CD4-positive, alpha-beta T cell (primary cell): ENCODE data around the gene TPSB2. TPM values are rescaled to one million over a fixed set of nuclear protein-coding genes. Genes with fewer than 3 reads are reported as not detected.

Experiments
- ATAC-seq: fragments of 200-7000 bp; cut with Tn5 transposase; one replicate; pipeline ENCODE4 v1.10.0; 2022; ENCODE audit warnings: mild to moderate bottlenecking; ENCODE audit not compliant: poor library complexity
- CTCF ChIA-PET: fragments of 350-600 bp; sonication (Branson Sonifier 250); formaldehyde crosslinking; loops from one replicate; lab custom pipeline; 2021; ENCODE audit warnings: antibody characterized with exemption, inconsistent platforms; lab: Charles Lee
- POLR2A ChIA-PET: fragments of 350-600 bp; sonication (Branson Sonifier 250); formaldehyde crosslinking; loops from one replicate; lab custom pipeline; 2021; ENCODE audit warnings: antibody characterized with exemption, inconsistent platforms; lab: Charles Lee
- DNase-seq, 14 experiments: peaks; one replicate each; pipeline ENCODE4 v3.0.0-alpha.2; 2013 to 2020; ENCODE audit warnings: mixed read lengths in 2 of 14
- H3K27ac ChIP-seq, 2 donors: one replicate each; pipeline versions ENCODE4 v1.5.1 to v1.7.0; 2013; ENCODE audit warnings: low read length in 2 of 2, low read depth in 1 of 2, mild to moderate bottlenecking in 1 of 2
- H3K27me3 ChIP-seq, 2 experiments: 1 replicate in 1 of 2; 2 replicates in 1 of 2; pipeline versions ENCODE4 v1.6.1 to v1.7.0; 2013; ENCODE audit warnings: low read length in 2 of 2, control low read depth in 1 of 2, mild to moderate bottlenecking in 1 of 2, moderate library complexity in 1 of 2; ENCODE audit not compliant: insufficient read depth in 2 of 2, control insufficient read depth in 1 of 2
- H3K36me3 ChIP-seq: one replicate; pipeline ENCODE4 v1.6.1; 2013; ENCODE audit warnings: low read length, control low read depth; ENCODE audit not compliant: insufficient read depth
- H3K4me1 ChIP-seq: one replicate; pipeline ENCODE4 v1.6.1; 2013; ENCODE audit warnings: low read length, control low read depth; ENCODE audit not compliant: insufficient read depth
- H3K4me3 ChIP-seq: one replicate; pipeline ENCODE4 v1.5.1; 2013; ENCODE audit warnings: mild to moderate bottlenecking, low read length, moderate library complexity
- H3K9me3 ChIP-seq, 2 experiments: 1 replicate in 1 of 2; 2 replicates in 1 of 2; pipeline versions ENCODE4 v1.6.1 to v1.7.0; 2013; ENCODE audit warnings: low read length in 2 of 2, mild to moderate bottlenecking in 2 of 2, control low read depth in 1 of 2, moderate library complexity in 1 of 2; ENCODE audit not compliant: control insufficient read depth in 1 of 2, insufficient read depth in 1 of 2
- H3K27ac Mint-ChIP-seq: one replicate; pipeline ENCODE4 v1.8.0; 2020; ENCODE audit warnings: mixed read lengths
- H3K27me3 Mint-ChIP-seq: one replicate; pipeline ENCODE4 v1.8.0; 2021; ENCODE audit warnings: mixed read lengths
- H3K36me3 Mint-ChIP-seq: one replicate; pipeline ENCODE4 v1.8.0; 2021; ENCODE audit warnings: low read depth, mixed read lengths
- H3K4me1 Mint-ChIP-seq: one replicate; pipeline ENCODE4 v1.8.0; 2021; ENCODE audit warnings: low read depth, mixed read lengths
- H3K4me3 Mint-ChIP-seq: one replicate; pipeline ENCODE4 v1.8.0; 2020; ENCODE audit warnings: mild to moderate bottlenecking, mixed read lengths
- H3K9me3 Mint-ChIP-seq: one replicate; pipeline ENCODE4 v1.8.0; 2020; ENCODE audit warnings: mixed read lengths
- intact Hi-C, 2 experiments: fragments of 100-400 bp; cut with DNase I in 1 of 2; cut with micrococcal nuclease in 1 of 2; formaldehyde crosslinking; loops; one replicate each; pipeline versions ENCODE4 v1.15.1 to v1.9.0; 2023 to 2025; cut with DNase I, micrococcal nuclease
- total RNA-seq, 174 experiments: library from RNA in 2 of 174; stranded (reverse) in 2 of 174; gene quantifications; one replicate each; pipeline ENCODE4 v1.2.3 and lab custom pipeline; 2021 to 2026
- TF ChIP-seq, protein P1 (sequence below): fragments of 200-600 bp; IDR thresholded peaks from one replicate; pipeline ENCODE4 v1.8.0; 2022; ENCODE audit warnings: antibody characterized with exemption, mild to moderate bottlenecking

The TPSB2 gene
- total RNA-seq, 2 experiments from 2014 or later: not detected

DNA sequence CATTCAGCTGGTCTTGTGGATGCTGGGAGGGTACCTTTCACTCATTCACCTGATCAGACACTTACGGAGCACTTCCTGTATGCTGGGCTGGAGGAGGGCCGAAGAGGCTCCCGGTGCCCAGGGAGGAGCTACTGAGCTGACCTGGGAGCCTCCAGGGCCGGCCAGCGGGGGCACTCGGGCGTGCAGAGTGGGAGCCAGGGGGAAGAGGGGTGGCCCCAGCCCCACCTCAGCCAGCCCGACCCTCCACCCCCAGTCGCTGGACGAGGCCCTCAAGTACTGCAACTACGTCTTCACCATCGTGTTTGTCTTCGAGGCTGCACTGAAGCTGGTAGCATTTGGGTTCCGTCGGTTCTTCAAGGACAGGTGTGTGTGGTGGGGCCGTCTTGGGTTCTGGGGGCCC, 15.3 kb downstream of the TPSB2 start:
- DNase-seq (no peak), ATAC-seq (no peak)
- no peak overlapping the region for H3K4me3 ChIP-seq
- H3K27me3 Mint-ChIP-seq: no peaks in the 10 kb centered on the region
- TF ChIP-seq, protein P1, sequence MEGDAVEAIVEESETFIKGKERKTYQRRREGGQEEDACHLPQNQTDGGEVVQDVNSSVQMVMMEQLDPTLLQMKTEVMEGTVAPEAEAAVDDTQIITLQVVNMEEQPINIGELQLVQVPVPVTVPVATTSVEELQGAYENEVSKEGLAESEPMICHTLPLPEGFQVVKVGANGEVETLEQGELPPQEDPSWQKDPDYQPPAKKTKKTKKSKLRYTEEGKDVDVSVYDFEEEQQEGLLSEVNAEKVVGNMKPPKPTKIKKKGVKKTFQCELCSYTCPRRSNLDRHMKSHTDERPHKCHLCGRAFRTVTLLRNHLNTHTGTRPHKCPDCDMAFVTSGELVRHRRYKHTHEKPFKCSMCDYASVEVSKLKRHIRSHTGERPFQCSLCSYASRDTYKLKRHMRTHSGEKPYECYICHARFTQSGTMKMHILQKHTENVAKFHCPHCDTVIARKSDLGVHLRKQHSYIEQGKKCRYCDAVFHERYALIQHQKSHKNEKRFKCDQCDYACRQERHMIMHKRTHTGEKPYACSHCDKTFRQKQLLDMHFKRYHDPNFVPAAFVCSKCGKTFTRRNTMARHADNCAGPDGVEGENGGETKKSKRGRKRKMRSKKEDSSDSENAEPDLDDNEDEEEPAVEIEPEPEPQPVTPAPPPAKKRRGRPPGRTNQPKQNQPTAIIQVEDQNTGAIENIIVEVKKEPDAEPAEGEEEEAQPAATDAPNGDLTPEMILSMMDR: no peak
- H3K36me3 ChIP-seq: no peaks in the 10 kb centered on the region
- intact Hi-C loops: no loop called here
- no peaks in the 10 kb centered on the region for H3K27me3 ChIP-seq
- no peak overlapping the region for H3K4me3 Mint-ChIP-seq
- H3K4me1 ChIP-seq: peaks cover under 1% of the 10 kb centered on the region
- H3K9me3 ChIP-seq: peaks cover 0 to 8% of the 10 kb centered on the region in 2 experiments
- H3K36me3 Mint-ChIP-seq: no peaks in the 10 kb centered on the region
- H3K9me3 Mint-ChIP-seq: no peaks in the 10 kb centered on the region
- H3K27ac ChIP-seq: no peak overlapping the region
- H3K4me1 Mint-ChIP-seq: no peaks in the 10 kb centered on the region
- no peak overlapping the region for H3K27ac Mint-ChIP-seq
- CTCF ChIA-PET: no interaction called here
- POLR2A ChIA-PET: no interaction called here

GRCh38 chr16:1213796-1214372, 16.1 kb downstream of the TPSB2 start:
- ChIA-PET POLR2A (no interaction called here), CTCF (no interaction called here)
- DNase-seq (no peak), ATAC-seq (no peak)
- Histone ChIP-seq H3K9me3 (peaks cover 0 to 8% of the 10 kb centered on the region in 2 experiments), H3K4me1 (peaks cover 7% of the 10 kb centered on the region), H3K27me3 (no peaks in the 10 kb centered on the region), H3K36me3 (no peaks in the 10 kb centered on the region), H3K27ac (no peak overlapping the region), H3K4me3 (no peak overlapping the region)
- TF ChIP-seq, protein P1: no peak
- Mint-ChIP-seq H3K27me3 (no peaks in the 10 kb centered on the region), H3K9me3 (no peaks in the 10 kb centered on the region), H3K27ac (no peak overlapping the region), H3K4me3 (no peak overlapping the region), H3K36me3 (no peaks in the 10 kb centered on the region), H3K4me1 (no peaks in the 10 kb centered on the region)
- intact Hi-C loops: no loop called here

GRCh38 chr16:1213231-1213630, 16.8 kb downstream of the TPSB2 start:
- CTCF ChIA-PET: no interaction called here
- no peak overlapping the region for H3K27ac Mint-ChIP-seq
- Histone ChIP-seq H3K27ac (no peak overlapping the region), H3K4me1 (peaks cover 11% of the 10 kb centered on the region), H3K9me3 (peaks cover 0 to 8% of the 10 kb centered on the region in 2 experiments), H3K36me3 (no peaks in the 10 kb centered on the region), H3K4me3 (no peak overlapping the region), H3K27me3 (no peaks in the 10 kb centered on the region)
- no peaks in the 10 kb centered on the region for H3K36me3 Mint-ChIP-seq
- POLR2A ChIA-PET: no interaction called here
- no peak for ATAC-seq
- H3K4me1 Mint-ChIP-seq: peaks cover 3% of the 10 kb centered on the region
- intact Hi-C loops: no loop called here
- TF ChIP-seq, protein P1: no peak
- H3K4me3 Mint-ChIP-seq: no peak overlapping the region
- H3K27me3 Mint-ChIP-seq: no peaks in the 10 kb centered on the region
- DNase-seq: no peak
- H3K9me3 Mint-ChIP-seq: no peaks in the 10 kb centered on the region
